Stimulated activated effector memory CD8-positive, alpha-beta T cell treated with anti-CD3 and anti-CD28 coated beads, Interleukin-12 subunit alpha, Interleukin-12 subunit beta, amount 100 ng/mL, for 72 hours (primary cell): ENCODE results near the gene AVP.

ENCODE experiments used
- ATAC-seq: fragments of 150-1000 bp; cut with Tn5 transposase; 2 replicates; pipeline ENCODE4 v1.10.0; 2021
- DNase-seq, 2 donors: peaks; one replicate each; pipeline ENCODE4 v3.0.0; 2021 to 2022; ENCODE audit warnings: low spot score in 2 of 2
- H3K27ac Mint-ChIP-seq: one replicate; pipeline ENCODE4 v1.8.0; 2022; ENCODE audit warnings: mild to moderate bottlenecking, mixed read lengths
- H3K36me3 Mint-ChIP-seq: one replicate; pipeline ENCODE4 v1.8.0; 2022; ENCODE audit warnings: mild to moderate bottlenecking, mixed read lengths
- H3K4me1 Mint-ChIP-seq: one replicate; pipeline ENCODE4 v1.8.0; 2022; ENCODE audit warnings: mixed read lengths
- H3K4me3 Mint-ChIP-seq: one replicate; pipeline ENCODE4 v1.8.0; 2022; ENCODE audit warnings: mild to moderate bottlenecking, mixed read lengths
- H3K9me3 Mint-ChIP-seq: one replicate; pipeline ENCODE4 v1.8.0; 2022; ENCODE audit warnings: mixed read lengths

Gene AVP

GRCh38 chr20:3047486-3048419, 36.8 kb downstream of the AVP start:
- DNase-seq: no peak
- peaks cover 32% of the 10 kb centered on the region for H3K4me1 Mint-ChIP-seq
- no peak for ATAC-seq
- peak overlapping the region; percentile 92 for H3K4me3 Mint-ChIP-seq
- H3K27ac Mint-ChIP-seq: no peak overlapping the region
- peaks cover 47% of the 10 kb centered on the region for H3K36me3 Mint-ChIP-seq
- no peaks in the 10 kb centered on the region for H3K9me3 Mint-ChIP-seq

- no peaks in the 10 kb centered on the region for H3K9me3 Mint-ChIP-seq
- H3K4me1 Mint-ChIP-seq: peaks cover 32% of the 10 kb centered on the region
- peak overlapping the region; percentile 92 for H3K4me3 Mint-ChIP-seq
- ATAC-seq (no peak), DNase-seq (no peak)
- H3K36me3 Mint-ChIP-seq: peaks cover 50% of the 10 kb centered on the region
- H3K27ac Mint-ChIP-seq: peak overlapping the region; percentile 90
Measured at GRCh38 chr20:3046677-3047462, 37.7 kb downstream of the AVP start.

- ATAC-seq (peak; percentile 95), DNase-seq (peak; percentile 77 to 91)
- Mint-ChIP-seq H3K36me3 (peaks cover 57% of the 10 kb centered on the region), H3K4me3 (peak within 1 kb of the TSS; percentile 92), H3K9me3 (no peaks in the 10 kb centered on the region), H3K27ac (peak within 1 kb of the TSS; percentile 90), H3K4me1 (peaks cover 32% of the 10 kb centered on the region)
Measured at GRCh38 chr20:3045816-3046676, 38.5 kb downstream of the AVP start, which contains the start of gene MRPS26. Gene MRPS26, plus strand, starts transcription at chr20:3046052. Its CDS starts 17 bp downstream, at chr20:3046069.

- no peak for DNase-seq
- H3K4me1 Mint-ChIP-seq: peaks cover 37% of the 10 kb centered on the region
- H3K4me3 Mint-ChIP-seq: peak overlapping the region; percentile 92
- no peaks in the 10 kb centered on the region for H3K9me3 Mint-ChIP-seq
- H3K36me3 Mint-ChIP-seq: peaks cover 65% of the 10 kb centered on the region
- ATAC-seq: peak; percentile 71
- H3K27ac Mint-ChIP-seq: peak overlapping the region; percentile 90
Measured at GRCh38 chr20:3045042-3045815, 39.3 kb downstream of the AVP start.

- Mint-ChIP-seq H3K9me3 (no peaks in the 10 kb centered on the region), H3K27ac (peak overlapping the region; percentile 90), H3K36me3 (peaks cover 59% of the 10 kb centered on the region), H3K4me3 (peak overlapping the region; percentile 92), H3K4me1 (peaks cover 41% of the 10 kb centered on the region)
- DNase-seq (no peak), ATAC-seq (no peak)
Measured at GRCh38 chr20:3044336-3044965, 40.1 kb downstream of the AVP start.

GRCh38 chr20:3043322-3043721, 41.2 kb downstream of the AVP start, which contains the start of gene GNRH2:
Gene GNRH2, plus strand, starts transcription at chr20:3043622. Its CDS starts 793 bp downstream, at chr20:3044415.
- ATAC-seq (no peak), DNase-seq (no peak)
- peaks cover 40% of the 10 kb centered on the region for H3K4me1 Mint-ChIP-seq
- H3K4me3 Mint-ChIP-seq: peak within 1 kb of the TSS; percentile 92
- peaks cover 48% of the 10 kb centered on the region for H3K36me3 Mint-ChIP-seq
- no peaks in the 10 kb centered on the region for H3K9me3 Mint-ChIP-seq
- H3K27ac Mint-ChIP-seq: peak within 1 kb of the TSS; percentile 90

- Mint-ChIP-seq H3K9me3 (no peaks in the 10 kb centered on the region), H3K4me3 (no peak overlapping the region), H3K36me3 (peaks cover 41% of the 10 kb centered on the region), H3K4me1 (peaks cover 39% of the 10 kb centered on the region), H3K27ac (peak overlapping the region; percentile 70)
- DNase-seq (no peak), ATAC-seq (no peak)
Measured at GRCh38 chr20:3042625-3043024, 41.9 kb downstream of the AVP start.

- H3K27ac Mint-ChIP-seq: peak overlapping the region; percentile 70
- no peak for ATAC-seq
- no peak for DNase-seq
- H3K4me3 Mint-ChIP-seq: no peak overlapping the region
- H3K36me3 Mint-ChIP-seq: peaks cover 34% of the 10 kb centered on the region
- H3K9me3 Mint-ChIP-seq: no peaks in the 10 kb centered on the region
- H3K4me1 Mint-ChIP-seq: peaks cover 35% of the 10 kb centered on the region
Measured at GRCh38 chr20:3041854-3042409, 42.6 kb downstream of the AVP start.

- no peak overlapping the region for H3K4me3 Mint-ChIP-seq
- peaks cover 23% of the 10 kb centered on the region for H3K4me1 Mint-ChIP-seq
- peak overlapping the region; percentile 80 for H3K27ac Mint-ChIP-seq
- H3K9me3 Mint-ChIP-seq: no peaks in the 10 kb centered on the region
- no peak for ATAC-seq
- peaks cover 28% of the 10 kb centered on the region for H3K36me3 Mint-ChIP-seq
- DNase-seq: no peak
Measured at GRCh38 chr20:3040086-3040485, 44.4 kb downstream of the AVP start.

- peaks cover 20% of the 10 kb centered on the region for H3K4me1 Mint-ChIP-seq
- no peak overlapping the region for H3K4me3 Mint-ChIP-seq
- H3K36me3 Mint-ChIP-seq: peaks cover 28% of the 10 kb centered on the region
- H3K9me3 Mint-ChIP-seq: no peaks in the 10 kb centered on the region
- no peak for DNase-seq
- no peak for ATAC-seq
- H3K27ac Mint-ChIP-seq: peak overlapping the region; percentile 89
Measured at GRCh38 chr20:3039426-3039825, 45.1 kb downstream of the AVP start.

- ATAC-seq: no peak
- peak overlapping the region; percentile 89 for H3K27ac Mint-ChIP-seq
- no peaks in the 10 kb centered on the region for H3K9me3 Mint-ChIP-seq
- peaks cover 19% of the 10 kb centered on the region for H3K36me3 Mint-ChIP-seq
- H3K4me3 Mint-ChIP-seq: no peak overlapping the region
- no peak for DNase-seq
- H3K4me1 Mint-ChIP-seq: peaks cover 11% of the 10 kb centered on the region
Measured at GRCh38 chr20:3038454-3038853, 46.1 kb downstream of the AVP start.

GRCh38 chr20:3037654-3038053, 46.9 kb downstream of the AVP start:
- Mint-ChIP-seq H3K9me3 (no peaks in the 10 kb centered on the region), H3K36me3 (peaks cover 18% of the 10 kb centered on the region), H3K4me1 (peaks cover 11% of the 10 kb centered on the region), H3K27ac (no peak overlapping the region), H3K4me3 (no peak overlapping the region)
- no peak for ATAC-seq
- no peak for DNase-seq

- DNase-seq (no peak), ATAC-seq (no peak)
- Mint-ChIP-seq H3K36me3 (no peaks in the 10 kb centered on the region), H3K4me1 (no peaks in the 10 kb centered on the region), H3K27ac (no peak overlapping the region), H3K4me3 (no peak overlapping the region), H3K9me3 (no peaks in the 10 kb centered on the region)
Measured at GRCh38 chr20:3032624-3033023, 51.9 kb downstream of the AVP start.
